ENCODE data around the gene NFASC. TPM values are rescaled to one million over a fixed set of nuclear protein-coding genes. Genes with fewer than 3 reads are reported as not detected.

The NFASC gene
- total RNA-seq, 1 experiment from 2014 or later: 16.9 TPM

DNA sequence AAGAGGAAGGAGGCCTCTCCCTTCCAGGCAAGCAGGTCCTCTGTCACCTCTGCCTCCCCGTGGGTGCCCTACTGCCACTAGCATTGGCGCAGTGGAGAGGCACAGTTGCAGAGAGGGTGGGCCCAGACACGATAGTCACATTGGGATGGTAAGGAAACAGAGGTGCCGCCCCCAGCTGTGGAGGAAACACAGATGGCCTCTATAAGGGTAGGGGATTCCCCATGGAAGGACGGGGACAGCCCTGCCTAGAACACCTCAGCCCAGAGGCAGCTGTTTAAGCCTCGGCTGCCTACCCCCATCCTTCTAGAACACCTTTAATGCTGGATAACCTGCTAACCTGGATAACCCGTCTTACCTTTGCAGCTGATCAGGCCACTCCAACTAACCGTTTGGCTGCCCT lies 106.7 kb downstream of the NFASC start:
- Histone ChIP-seq H3K4me3 (ENCODE audit: low read depth in 2 of 2, low read length in 2 of 2) (no peak overlapping the region), H3K4me1 (ENCODE audit: control insufficient read depth, insufficient read depth, low read length) (no peaks in the 10 kb centered on the region), H3K9me3 (ENCODE audit: control insufficient read depth, insufficient read depth, low read depth, low read length) (no peaks in the 10 kb centered on the region), H3K27ac (ENCODE audit: low read length) (no peak overlapping the region), H3K36me3 (ENCODE audit: control insufficient read depth, insufficient read depth, low read length) (no peaks in the 10 kb centered on the region), H3K27me3 (ENCODE audit: control insufficient read depth, insufficient read depth, low read length) (no peaks in the 10 kb centered on the region; the same call in 1 of the 2 replicates)
- DNase-seq (ENCODE audit: low read depth, low spot score) (no peak), ATAC-seq (no peak)
- TF ChIP-seq, protein P1, sequence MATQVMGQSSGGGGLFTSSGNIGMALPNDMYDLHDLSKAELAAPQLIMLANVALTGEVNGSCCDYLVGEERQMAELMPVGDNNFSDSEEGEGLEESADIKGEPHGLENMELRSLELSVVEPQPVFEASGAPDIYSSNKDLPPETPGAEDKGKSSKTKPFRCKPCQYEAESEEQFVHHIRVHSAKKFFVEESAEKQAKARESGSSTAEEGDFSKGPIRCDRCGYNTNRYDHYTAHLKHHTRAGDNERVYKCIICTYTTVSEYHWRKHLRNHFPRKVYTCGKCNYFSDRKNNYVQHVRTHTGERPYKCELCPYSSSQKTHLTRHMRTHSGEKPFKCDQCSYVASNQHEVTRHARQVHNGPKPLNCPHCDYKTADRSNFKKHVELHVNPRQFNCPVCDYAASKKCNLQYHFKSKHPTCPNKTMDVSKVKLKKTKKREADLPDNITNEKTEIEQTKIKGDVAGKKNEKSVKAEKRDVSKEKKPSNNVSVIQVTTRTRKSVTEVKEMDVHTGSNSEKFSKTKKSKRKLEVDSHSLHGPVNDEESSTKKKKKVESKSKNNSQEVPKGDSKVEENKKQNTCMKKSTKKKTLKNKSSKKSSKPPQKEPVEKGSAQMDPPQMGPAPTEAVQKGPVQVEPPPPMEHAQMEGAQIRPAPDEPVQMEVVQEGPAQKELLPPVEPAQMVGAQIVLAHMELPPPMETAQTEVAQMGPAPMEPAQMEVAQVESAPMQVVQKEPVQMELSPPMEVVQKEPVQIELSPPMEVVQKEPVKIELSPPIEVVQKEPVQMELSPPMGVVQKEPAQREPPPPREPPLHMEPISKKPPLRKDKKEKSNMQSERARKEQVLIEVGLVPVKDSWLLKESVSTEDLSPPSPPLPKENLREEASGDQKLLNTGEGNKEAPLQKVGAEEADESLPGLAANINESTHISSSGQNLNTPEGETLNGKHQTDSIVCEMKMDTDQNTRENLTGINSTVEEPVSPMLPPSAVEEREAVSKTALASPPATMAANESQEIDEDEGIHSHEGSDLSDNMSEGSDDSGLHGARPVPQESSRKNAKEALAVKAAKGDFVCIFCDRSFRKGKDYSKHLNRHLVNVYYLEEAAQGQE (IDR thresholded peaks at IDR 0.05; ENCODE audit: insufficient read depth in 1 of 2, low read depth in 2 of 2, low read length in 1 of 2): no peak
- TF ChIP-seq POLR2AphosphoS5 (IDR thresholded peaks at IDR 0.05; ENCODE audit: low read depth, low read length): no peak
- TF ChIP-seq TCF7L2 (IDR thresholded peaks at IDR 0.05; ENCODE audit: low read depth, low read length): no peak
- TF ChIP-seq SIN3A (IDR thresholded peaks at IDR 0.05; ENCODE audit: borderline replicate concordance, insufficient read depth, low read depth, low read length): no peak
- TF ChIP-seq, protein P2, sequence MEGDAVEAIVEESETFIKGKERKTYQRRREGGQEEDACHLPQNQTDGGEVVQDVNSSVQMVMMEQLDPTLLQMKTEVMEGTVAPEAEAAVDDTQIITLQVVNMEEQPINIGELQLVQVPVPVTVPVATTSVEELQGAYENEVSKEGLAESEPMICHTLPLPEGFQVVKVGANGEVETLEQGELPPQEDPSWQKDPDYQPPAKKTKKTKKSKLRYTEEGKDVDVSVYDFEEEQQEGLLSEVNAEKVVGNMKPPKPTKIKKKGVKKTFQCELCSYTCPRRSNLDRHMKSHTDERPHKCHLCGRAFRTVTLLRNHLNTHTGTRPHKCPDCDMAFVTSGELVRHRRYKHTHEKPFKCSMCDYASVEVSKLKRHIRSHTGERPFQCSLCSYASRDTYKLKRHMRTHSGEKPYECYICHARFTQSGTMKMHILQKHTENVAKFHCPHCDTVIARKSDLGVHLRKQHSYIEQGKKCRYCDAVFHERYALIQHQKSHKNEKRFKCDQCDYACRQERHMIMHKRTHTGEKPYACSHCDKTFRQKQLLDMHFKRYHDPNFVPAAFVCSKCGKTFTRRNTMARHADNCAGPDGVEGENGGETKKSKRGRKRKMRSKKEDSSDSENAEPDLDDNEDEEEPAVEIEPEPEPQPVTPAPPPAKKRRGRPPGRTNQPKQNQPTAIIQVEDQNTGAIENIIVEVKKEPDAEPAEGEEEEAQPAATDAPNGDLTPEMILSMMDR (IDR thresholded peaks at IDR 0.05): no peak
- intact Hi-C loops (cut with micrococcal nuclease; ENCODE audit: unreplicated experiment) (no loop called here), in situ Hi-C loops (cut with HindIII; ENCODE audit: low pct_unique_long_range_greater_than_20kb, low sequenced_read_pairs) (no loop called here)
- CTCF ChIA-PET: interaction anchor here (1.8 to 2.3 kb wide), 2 partner anchors 84 to 279 kb away, joined by 8 to 23 read pairs; no protein-coding TSS in a partner anchor
- POLR2A ChIA-PET: no interaction called here
- BruUV-seq (replicated peaks): no TSS peak

DNA sequence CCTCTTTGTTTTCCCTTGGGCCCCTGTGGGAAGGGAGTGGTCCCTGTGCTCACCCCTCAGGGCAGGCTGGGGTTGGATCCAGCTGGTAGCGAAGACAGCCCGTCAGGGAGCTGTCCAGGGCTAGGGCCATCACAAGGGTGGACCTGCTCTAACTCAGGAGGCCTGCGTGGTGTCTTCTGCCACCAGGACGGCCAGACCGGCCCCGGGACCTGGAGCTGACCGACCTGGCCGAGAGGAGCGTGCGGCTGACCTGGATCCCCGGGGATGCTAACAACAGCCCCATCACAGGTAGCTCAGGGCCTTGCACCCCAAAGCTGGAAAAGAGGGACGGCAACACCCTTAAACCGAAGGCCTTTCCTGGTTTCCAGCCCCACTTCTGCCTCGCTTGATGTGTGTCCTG lies 108.1 kb downstream of the NFASC start:
- POLR2A ChIA-PET: interaction anchor here (0.7 kb wide), 1 partner anchor 48 kb away, joined by 5 read pairs; no protein-coding TSS in a partner anchor
- no peak for TF ChIP-seq POLR2AphosphoS5 (IDR thresholded peaks at IDR 0.05; ENCODE audit: low read depth, low read length)
- TF ChIP-seq, protein P1 (IDR thresholded peaks at IDR 0.05; ENCODE audit: insufficient read depth in 1 of 2, low read depth in 2 of 2, low read length in 1 of 2): no peak
- TF ChIP-seq TCF7L2 (IDR thresholded peaks at IDR 0.05; ENCODE audit: low read depth, low read length): no peak
- TF ChIP-seq SIN3A (IDR thresholded peaks at IDR 0.05; ENCODE audit: borderline replicate concordance, insufficient read depth, low read depth, low read length): no peak
- TF ChIP-seq, protein P2 (IDR thresholded peaks at IDR 0.05): no peak
- no peaks in the 10 kb centered on the region for H3K4me1 ChIP-seq (ENCODE audit: control insufficient read depth, insufficient read depth, low read length)
- no peaks in the 10 kb centered on the region for H3K36me3 ChIP-seq (ENCODE audit: control insufficient read depth, insufficient read depth, low read length)
- H3K27me3 ChIP-seq (ENCODE audit: control insufficient read depth, insufficient read depth, low read length): no peaks in the 10 kb centered on the region
- H3K27ac ChIP-seq (ENCODE audit: low read length): no peak overlapping the region
- no peaks in the 10 kb centered on the region for H3K9me3 ChIP-seq (ENCODE audit: control insufficient read depth, insufficient read depth, low read depth, low read length)
- CTCF ChIA-PET: no interaction called here
- H3K4me3 ChIP-seq (ENCODE audit: low read depth in 2 of 2, low read length in 2 of 2): no peak overlapping the region
- no peak for DNase-seq (ENCODE audit: low read depth, low spot score)
- intact Hi-C loops (cut with micrococcal nuclease; ENCODE audit: unreplicated experiment): no loop called here
- in situ Hi-C loops (cut with HindIII; ENCODE audit: low pct_unique_long_range_greater_than_20kb, low sequenced_read_pairs): no loop called here
- no peak for ATAC-seq
- no TSS peak for BruUV-seq (replicated peaks)
